LNCaP clone FGC (cell line): ENCODE results near the gene HCN4.

Source experiments
- DNase-seq: peaks from one replicate; pipeline ENCODE4 v3.0.0-alpha.2; 2011; ENCODE audit warnings: low read depth
- H3K4me3 ChIP-seq: 2 replicates; pipeline ENCODE4 v1.5.1; 2011; ENCODE audit warnings: mild to moderate bottlenecking, low read depth, low read length, control low read depth
- CTCF ChIP-seq: IDR thresholded peaks from 2 replicates; pipeline ENCODE4 v1.5.1; 2012; ENCODE audit warnings: mild to moderate bottlenecking; ENCODE audit not compliant: control insufficient read depth, insufficient read depth; ENCODE audit errors: extremely low read depth

The HCN4 gene

GRCh38 chr15:73296609-73297353, 72.0 kb downstream of the HCN4 start:
- TF ChIP-seq CTCF, result no peak
- H3K4me3 ChIP-seq, result no peak overlapping the region
- DNase-seq, result no peak

GRCh38 chr15:73295630-73296286, 73.0 kb downstream of the HCN4 start:
- H3K4me3 ChIP-seq, result no peak overlapping the region
- DNase-seq, result no peak
- TF ChIP-seq CTCF, result no peak

- DNase-seq, result no peak
- H3K4me3 ChIP-seq, result no peak overlapping the region
- TF ChIP-seq CTCF, result no peak
Observed at GRCh38 chr15:73293773-73294172, 75.0 kb downstream of the HCN4 start.

- TF ChIP-seq CTCF, result no peak
- DNase-seq, result no peak
- H3K4me3 ChIP-seq, result no peak overlapping the region
Observed at GRCh38 chr15:73291441-73291840, 77.3 kb downstream of the HCN4 start.

GRCh38 chr15:73287019-73287418, 81.7 kb downstream of the HCN4 start:
- DNase-seq, result no peak
- TF ChIP-seq CTCF, result no peak
- H3K4me3 ChIP-seq, result no peak overlapping the region

- H3K4me3 ChIP-seq, result no peak overlapping the region
- TF ChIP-seq CTCF, result no peak
- DNase-seq, result no peak
Observed at GRCh38 chr15:73286311-73286710, 82.4 kb downstream of the HCN4 start.
